Panc1 (cell line): ENCODE measurements around the gene CD93. TPM values are rescaled to one million over a fixed set of nuclear protein-coding genes. Genes with fewer than 3 reads are reported as not detected.

Source experiments
- ATAC-seq: fragments of 200-7000 bp; cut with Tn5 transposase; 2 replicates; pipeline ENCODE4 v1.9.1; 2020; ENCODE audit warnings: mild to moderate bottlenecking, moderate library complexity
- BruUV-seq: library from RNA; stranded (reverse); fragments of 400-500 nt; replicated peaks from 2 replicates; lab custom pipeline; 2021; lab: Mats Ljungman, UMichigan
- CTCF ChIA-PET: fragments of 300-600 bp; sonication (Branson Sonifier 250); formaldehyde crosslinking; loops from one replicate; lab custom pipeline; 2022; ENCODE audit warnings: antibody characterized with exemption; lab: Charles Lee
- POLR2A ChIA-PET: fragments of 300-600 bp; sonication (Branson Sonifier 250); formaldehyde crosslinking; loops from one replicate; lab custom pipeline; 2022; ENCODE audit warnings: antibody characterized with exemption; lab: Charles Lee
- DNase-seq: peaks from one replicate; pipeline ENCODE4 v3.0.0-alpha.2; 2010; ENCODE audit warnings: low read depth, low spot score
- H3K27ac ChIP-seq: 2 replicates; pipeline ENCODE4 v1.5.1; 2011; ENCODE audit warnings: mild to moderate bottlenecking, low read length, inconsistent platforms
- H3K27me3 ChIP-seq: fragments of 200-500 bp; sonication (Bioruptor generic); 2 replicates; pipeline ENCODE4 v1.6.0; 2014; ENCODE audit warnings: low read length, inconsistent platforms; ENCODE audit not compliant: control insufficient read depth, insufficient read depth
- H3K36me3 ChIP-seq: fragments of 200-500 bp; sonication (Bioruptor generic); 2 replicates; pipeline ENCODE4 v1.5.1; 2014; ENCODE audit warnings: inconsistent platforms, mild to moderate bottlenecking, low read length, moderate library complexity; ENCODE audit not compliant: control insufficient read depth, insufficient read depth
- H3K4me1 ChIP-seq: 2 replicates; pipeline ENCODE4 v1.5.1; 2011; ENCODE audit warnings: inconsistent platforms, mild to moderate bottlenecking, low read length, moderate library complexity; ENCODE audit not compliant: control insufficient read depth, insufficient read depth
- H3K4me3 ChIP-seq, 2 experiments: 2 replicates each; pipeline ENCODE4 v1.5.1; 2011 to 2012; ENCODE audit warnings: low read depth in 2 of 2, low read length in 2 of 2, mild to moderate bottlenecking in 2 of 2, inconsistent platforms in 1 of 2, moderate library complexity in 1 of 2
- H3K9me3 ChIP-seq: fragments of 200-500 bp; sonication (Bioruptor generic); 2 replicates; pipeline ENCODE4 v1.5.1; 2014; ENCODE audit warnings: low read depth, mild to moderate bottlenecking, inconsistent platforms, low read length, moderate library complexity; ENCODE audit not compliant: control insufficient read depth, insufficient read depth
- CTCF ChIP-seq: fragments of 450-650 bp; IDR thresholded peaks from 2 replicates; pipeline ENCODE4 v1.5.1; 2017; ENCODE audit warnings: mild to moderate bottlenecking
- POLR2AphosphoS5 ChIP-seq: IDR thresholded peaks from 2 replicates; pipeline ENCODE4 v1.6.1; 2012; ENCODE audit warnings: mild to moderate bottlenecking, low read depth, low read length, moderate library complexity
- REST ChIP-seq, 2 experiments: IDR thresholded peaks; 2 replicates each; pipeline ENCODE4 v1.6.1; 2011 to 2012; ENCODE audit warnings: low read depth in 2 of 2, control low read depth in 1 of 2, low read length in 1 of 2, mild to moderate bottlenecking in 1 of 2, moderate library complexity in 1 of 2; ENCODE audit not compliant: insufficient read depth in 1 of 2
- SIN3A ChIP-seq: IDR thresholded peaks from 2 replicates; pipeline ENCODE4 v1.6.1; 2012; ENCODE audit warnings: low read depth, mild to moderate bottlenecking, low read length, moderate library complexity, borderline replicate concordance; ENCODE audit not compliant: insufficient read depth
- TCF7L2 ChIP-seq: IDR thresholded peaks from 2 replicates; pipeline ENCODE4 v1.6.1; 2011; ENCODE audit warnings: mild to moderate bottlenecking, low read depth, low read length, inconsistent platforms
- in situ Hi-C: cut with HindIII; loops from 2 replicates; pipeline ENCODE4 v1.10.0; 2016; ENCODE audit warnings: low sequenced_read_pairs, low pct_unique_long_range_greater_than_20kb
- intact Hi-C: fragments of 100-400 bp; cut with micrococcal nuclease; formaldehyde crosslinking; loops from one replicate; pipeline ENCODE4 v1.10.0; 2022; ENCODE audit not compliant: unreplicated experiment
- total RNA-seq: library from RNA; stranded (reverse); gene quantifications from one replicate; pipeline ENCODE4 v1.2.1, GENCODE V29; 2021; ENCODE audit not compliant: unreplicated experiment

CD93 gene
- total RNA-seq, 1 experiment from 2014 or later, result 0.10 TPM

- in situ Hi-C loops, result no loop called here
- H3K27me3 ChIP-seq, result no peaks in the 10 kb centered on the region
- intact Hi-C loops, result no loop called here
- BruUV-seq, result no TSS peak
- DNase-seq (no peak), ATAC-seq (no peak)
- no peak overlapping the region for H3K4me3 ChIP-seq
- H3K27ac ChIP-seq, result no peak overlapping the region
- TF ChIP-seq SIN3A (no peak), POLR2AphosphoS5 (no peak), CTCF (no peak), TCF7L2 (no peak), REST (IDR thresholded peaks at IDR 0.05; ENCODE audit: insufficient read depth in 1 of 2, low read depth in 2 of 2, low read length in 1 of 2) (no peak)
- H3K9me3 ChIP-seq, result no peaks in the 10 kb centered on the region
- no peaks in the 10 kb centered on the region for H3K4me1 ChIP-seq
- ChIA-PET POLR2A (no interaction called here), CTCF (no interaction called here)
- H3K36me3 ChIP-seq, result no peaks in the 10 kb centered on the region
Measured at GRCh38 chr20:23071996-23072395, 14.1 kb downstream of the CD93 start.

DNA sequence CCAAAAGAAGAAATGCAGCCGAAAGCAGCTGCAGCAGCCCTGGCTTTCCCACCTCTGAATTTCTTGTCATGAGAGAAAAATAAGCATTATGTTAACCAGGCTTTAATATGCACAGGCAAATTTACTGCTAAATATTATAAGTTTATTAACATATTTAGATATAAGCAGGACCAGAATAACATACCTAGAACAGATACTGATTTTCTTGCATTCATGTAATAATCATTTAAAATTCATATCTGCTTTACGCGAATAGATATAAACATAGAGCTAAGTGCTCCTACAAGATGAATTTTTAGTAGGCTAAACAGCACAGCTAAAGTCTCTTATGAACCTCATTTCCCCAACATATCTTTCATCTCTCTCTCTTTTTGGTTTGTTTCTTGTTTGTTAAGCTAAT lies 14.7 kb downstream of the CD93 start:
- Histone ChIP-seq H3K4me3 (no peak overlapping the region), H3K36me3 (no peaks in the 10 kb centered on the region), H3K27me3 (no peaks in the 10 kb centered on the region), H3K4me1 (no peaks in the 10 kb centered on the region), H3K27ac (no peak overlapping the region), H3K9me3 (no peaks in the 10 kb centered on the region)
- CTCF ChIA-PET, result no interaction called here
- in situ Hi-C loops, result no loop called here
- BruUV-seq, result no TSS peak
- intact Hi-C loops, result no loop called here
- POLR2A ChIA-PET, result no interaction called here
- ATAC-seq (no peak), DNase-seq (no peak)
- TF ChIP-seq POLR2AphosphoS5 (no peak), CTCF (no peak), REST (IDR thresholded peaks at IDR 0.05; ENCODE audit: insufficient read depth in 1 of 2, low read depth in 2 of 2, low read length in 1 of 2) (no peak), TCF7L2 (no peak), SIN3A (no peak)
